Keratinocyte (primary cell): ENCODE data around the gene ATAD3A. TPM values are rescaled to one million over a fixed set of nuclear protein-coding genes. Genes with fewer than 3 reads are reported as not detected.

Source experiments
- DNase-seq: peaks from one replicate; pipeline ENCODE4 v3.0.0-alpha.2; 2011; ENCODE audit warnings: low read depth, missing footprints, low spot score
- FAIRE-seq: peaks from 2 replicates; lab custom pipeline; 2011; peaks lifted over from hg19 to GRCh38; lab: Jason Lieb, UNC
- H2AFZ ChIP-seq: 2 replicates; pipeline ENCODE4 v1.6.0; 2012; ENCODE audit warnings: low read length, control low read depth, inconsistent platforms; ENCODE audit not compliant: control insufficient read depth
- H3K27ac ChIP-seq: 2 replicates; pipeline ENCODE4 v1.5.1; 2011; ENCODE audit warnings: low read length; ENCODE audit not compliant: control insufficient read depth, insufficient read depth
- H3K27me3 ChIP-seq: 3 replicates; pipeline ENCODE4 v1.6.0; 2011; ENCODE audit warnings: low read length; ENCODE audit not compliant: control insufficient read depth, insufficient read depth; ENCODE audit errors: extremely low read depth
- H3K36me3 ChIP-seq, 2 experiments: 2 replicates in 1 of 2; 3 replicates in 1 of 2; pipeline ENCODE4 v1.5.1; 2011; ENCODE audit warnings: low read length in 2 of 2, mild to moderate bottlenecking in 1 of 2; ENCODE audit not compliant: control insufficient read depth in 2 of 2, insufficient read depth in 2 of 2; ENCODE audit errors: extremely low read depth in 1 of 2
- H3K4me1 ChIP-seq: 3 replicates; pipeline ENCODE4 v1.5.1; 2011; ENCODE audit warnings: low read length; ENCODE audit not compliant: control insufficient read depth, insufficient read depth; ENCODE audit errors: extremely low read depth
- H3K4me2 ChIP-seq: 3 replicates; pipeline ENCODE4 v1.6.0; 2011; ENCODE audit warnings: low read depth, low read length; ENCODE audit not compliant: control insufficient read depth, insufficient read depth; ENCODE audit errors: extremely low read depth
- H3K4me3 ChIP-seq, 3 experiments: fragments of 200-600 bp in 1 of 3; sonication (generic) in 1 of 3; 2 replicates in 2 of 3; 3 replicates in 1 of 3; pipeline ENCODE4 v1.5.1; 2011 to 2016; ENCODE audit warnings: low read length in 3 of 3, mild to moderate bottlenecking in 3 of 3, control low read depth in 2 of 3, inconsistent platforms in 1 of 3, low read depth in 1 of 3, mixed read lengths in 1 of 3, mixed run types in 1 of 3, moderate library complexity in 1 of 3; ENCODE audit not compliant: control insufficient read depth in 2 of 3, insufficient read depth in 2 of 3; ENCODE audit errors: extremely low read depth in 1 of 3
- H3K79me2 ChIP-seq: 2 replicates; pipeline ENCODE4 v1.6.0; 2012; ENCODE audit warnings: low read length; ENCODE audit not compliant: control insufficient read depth, insufficient read depth
- H3K9ac ChIP-seq: 3 replicates; pipeline ENCODE4 v1.6.0; 2011; ENCODE audit warnings: low read length; ENCODE audit not compliant: control insufficient read depth, insufficient read depth; ENCODE audit errors: extremely low read depth
- H3K9me1 ChIP-seq: 3 replicates; pipeline ENCODE4 v1.6.0; 2011; ENCODE audit warnings: low read length; ENCODE audit not compliant: control insufficient read depth, insufficient read depth; ENCODE audit errors: extremely low read depth
- H3K9me3 ChIP-seq: 2 replicates; pipeline ENCODE4 v1.5.1; 2012; ENCODE audit warnings: low read depth, low read length; ENCODE audit not compliant: control insufficient read depth
- H4K20me1 ChIP-seq: 3 replicates; pipeline ENCODE4 v1.6.0; 2011; ENCODE audit warnings: low read length; ENCODE audit not compliant: control insufficient read depth, insufficient read depth; ENCODE audit errors: extremely low read depth
- CTCF ChIP-seq, 3 experiments: IDR thresholded peaks in 1 of 3; conservative IDR thresholded peaks in 1 of 3; optimal IDR thresholded peaks in 1 of 3; 2 replicates in 2 of 3; 3 replicates in 1 of 3; pipeline versions ENCODE3 to v1.5.1; 2011; ENCODE audit warnings: low read length in 3 of 3, mild to moderate bottlenecking in 3 of 3, moderate library complexity in 2 of 3, control low read depth in 1 of 3, inconsistent platforms in 1 of 3; ENCODE audit not compliant: insufficient read depth in 2 of 3; ENCODE audit errors: extremely low read depth in 1 of 3
- EZH2 ChIP-seq: IDR thresholded peaks from one replicate; pipeline ENCODE4 v1.6.1; 2012; ENCODE audit warnings: inconsistent platforms, mild to moderate bottlenecking, low read length, moderate library complexity
- dilution Hi-C: fragments of 300-500 bp; cut with MboI; formaldehyde crosslinking; loops from one replicate; pipeline ENCODE4 v1.7.0; 2020; ENCODE audit warnings: low sequenced_read_pairs; ENCODE audit not compliant: extremely low pct_ligation_motif_present
- polyA plus RNA-seq, 5 experiments: library from polyadenylated mRNA; depleted of rRNA in 3 of 5; stranded (reverse) in 3 of 5; stranded (forward) in 1 of 5; unstranded in 1 of 5; fragments of >200 nt; gene quantifications; 1 replicate in 1 of 5; 2 replicates in 3 of 5; 3 replicates in 1 of 5; pipeline versions ENCODE4 v1.2.1 to v1.2.3, GENCODE V29; 2011 to 2012; ENCODE audit warnings: missing spikeins in 2 of 5, low read depth in 1 of 5, low replicate concordance in 1 of 5

The ATAD3A gene
- polyA plus RNA-seq, 1 donor (not counting 4 experiments of a cell fraction or from before 2014, with no cell fraction given) = 19.9 TPM

- Histone ChIP-seq H3K4me2 (no peak overlapping the region), H2AFZ (no peak overlapping the region), H4K20me1 (peaks cover 24% of the 10 kb centered on the region), H3K9me1 (no peaks in the 10 kb centered on the region), H3K36me3 (peaks cover 26 to 40% of the 10 kb centered on the region in 2 experiments), H3K9ac (no peak overlapping the region), H3K27ac (no peak overlapping the region), H3K27me3 (no peaks in the 10 kb centered on the region), H3K79me2 (peaks cover 80% of the 10 kb centered on the region), H3K4me1 (no peaks in the 10 kb centered on the region), H3K4me3 (no peak overlapping the region), H3K9me3 (no peaks in the 10 kb centered on the region)
- FAIRE-seq (no peak), DNase-seq (no peak)
- dilution Hi-C loops = no loop called here
- TF ChIP-seq EZH2 = no peak
- TF ChIP-seq CTCF (optimal IDR thresholded peaks at IDR 0.05 in 1 of 3, IDR thresholded peaks at IDR 0.05 in 1 of 3, conservative IDR thresholded peaks at IDR 0.05 in 1 of 3; ENCODE audit: extremely low read depth in 1 of 3, insufficient read depth in 2 of 3, low read length in 3 of 3) = no peak
Measured at GRCh38 chr1:1562556-1563195, 50.7 kb downstream of the ATAD3A start.

DNA sequence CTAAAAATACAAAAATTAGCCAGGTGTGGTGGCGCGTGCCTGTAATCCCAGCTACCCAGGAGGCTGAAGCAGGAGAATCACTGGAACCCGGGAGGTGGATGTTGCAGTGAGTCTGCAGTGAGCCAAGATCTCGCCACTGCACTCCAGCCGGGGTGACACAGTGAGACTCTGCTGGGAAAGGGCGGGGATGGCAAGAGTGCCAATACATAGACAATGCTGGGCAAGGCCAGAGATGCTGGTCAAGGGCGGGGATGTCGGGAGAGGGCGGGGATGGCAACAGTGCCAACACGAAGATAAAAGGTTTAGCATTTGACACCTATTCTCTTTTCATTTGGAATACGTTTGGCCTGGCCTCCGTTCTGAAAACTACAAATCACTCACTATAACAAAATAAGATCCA, 51.7 kb downstream of the ATAD3A start:
- Histone ChIP-seq H3K4me3 (no peak overlapping the region), H3K36me3 (peaks cover 26 to 44% of the 10 kb centered on the region in 2 experiments), H3K4me2 (no peak overlapping the region), H3K79me2 (peaks cover 86% of the 10 kb centered on the region), H3K4me1 (no peaks in the 10 kb centered on the region), H4K20me1 (peaks cover 28% of the 10 kb centered on the region), H2AFZ (no peak overlapping the region), H3K27ac (no peak overlapping the region), H3K9me1 (no peaks in the 10 kb centered on the region), H3K9ac (no peak overlapping the region), H3K9me3 (no peaks in the 10 kb centered on the region), H3K27me3 (no peaks in the 10 kb centered on the region)
- DNase-seq = no peak
- FAIRE-seq = no peak
- TF ChIP-seq EZH2 (no peak), CTCF (optimal IDR thresholded peaks at IDR 0.05 in 1 of 3, IDR thresholded peaks at IDR 0.05 in 1 of 3, conservative IDR thresholded peaks at IDR 0.05 in 1 of 3; ENCODE audit: extremely low read depth in 1 of 3, insufficient read depth in 2 of 3, low read length in 3 of 3) (no peak)
- dilution Hi-C loops = no loop called here
